GM12872 (cell line): ENCODE data around the gene CRTC3.

Experiments used
- CTCF ChIP-seq: IDR thresholded peaks from 3 replicates; pipeline ENCODE4 v1.5.1; 2011; ENCODE audit warnings: low read depth, mild to moderate bottlenecking, low read length, moderate library complexity; ENCODE audit not compliant: insufficient read depth

Gene CRTC3

GRCh38 chr15:90648137-90649070, 118.7 kb downstream of the CRTC3 start:
- TF ChIP-seq CTCF = peak; percentile 82

DNA sequence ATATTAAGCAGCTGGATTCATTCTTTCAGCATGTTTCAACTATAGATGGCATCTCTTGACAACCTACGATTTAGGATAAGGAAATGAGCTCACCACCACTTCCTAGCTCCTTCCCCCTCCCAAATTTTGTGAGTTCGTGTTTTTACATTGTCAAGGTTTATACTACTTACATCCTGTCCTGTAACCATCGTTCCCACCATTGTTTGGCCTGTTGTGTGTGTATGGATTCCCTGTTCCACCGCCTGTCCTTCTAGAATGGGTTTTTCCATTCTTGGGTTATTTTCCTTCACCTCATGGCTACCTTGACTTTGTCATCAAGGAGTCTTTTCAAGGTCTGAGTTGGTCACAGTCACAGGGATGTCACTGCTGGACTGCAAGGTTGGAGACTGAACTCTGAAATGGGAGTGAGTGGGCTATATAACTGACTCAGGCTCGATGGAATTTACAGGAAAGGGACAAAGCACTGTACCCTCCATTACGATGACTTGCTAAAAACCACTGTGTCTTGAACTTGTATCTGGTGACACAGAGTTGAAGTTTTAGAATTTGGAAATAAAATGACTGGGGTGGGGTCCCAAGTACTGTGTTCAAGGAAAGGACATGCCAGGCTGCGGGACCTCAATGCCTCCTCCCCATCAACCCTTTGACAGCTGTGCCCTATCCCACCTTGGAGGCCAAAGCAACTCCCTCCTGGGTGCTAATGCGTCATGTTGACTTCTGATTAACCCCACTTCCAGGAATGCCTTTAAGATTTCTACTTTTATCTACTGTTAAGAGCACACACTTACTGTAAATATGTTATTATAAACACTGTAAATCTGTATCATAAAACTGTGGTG, 120.6 kb downstream of the CRTC3 start:
- TF ChIP-seq CTCF = no peak

GRCh38 chr15:90650956-90651689, 121.4 kb downstream of the CRTC3 start:
- TF ChIP-seq CTCF = no peak

DNA sequence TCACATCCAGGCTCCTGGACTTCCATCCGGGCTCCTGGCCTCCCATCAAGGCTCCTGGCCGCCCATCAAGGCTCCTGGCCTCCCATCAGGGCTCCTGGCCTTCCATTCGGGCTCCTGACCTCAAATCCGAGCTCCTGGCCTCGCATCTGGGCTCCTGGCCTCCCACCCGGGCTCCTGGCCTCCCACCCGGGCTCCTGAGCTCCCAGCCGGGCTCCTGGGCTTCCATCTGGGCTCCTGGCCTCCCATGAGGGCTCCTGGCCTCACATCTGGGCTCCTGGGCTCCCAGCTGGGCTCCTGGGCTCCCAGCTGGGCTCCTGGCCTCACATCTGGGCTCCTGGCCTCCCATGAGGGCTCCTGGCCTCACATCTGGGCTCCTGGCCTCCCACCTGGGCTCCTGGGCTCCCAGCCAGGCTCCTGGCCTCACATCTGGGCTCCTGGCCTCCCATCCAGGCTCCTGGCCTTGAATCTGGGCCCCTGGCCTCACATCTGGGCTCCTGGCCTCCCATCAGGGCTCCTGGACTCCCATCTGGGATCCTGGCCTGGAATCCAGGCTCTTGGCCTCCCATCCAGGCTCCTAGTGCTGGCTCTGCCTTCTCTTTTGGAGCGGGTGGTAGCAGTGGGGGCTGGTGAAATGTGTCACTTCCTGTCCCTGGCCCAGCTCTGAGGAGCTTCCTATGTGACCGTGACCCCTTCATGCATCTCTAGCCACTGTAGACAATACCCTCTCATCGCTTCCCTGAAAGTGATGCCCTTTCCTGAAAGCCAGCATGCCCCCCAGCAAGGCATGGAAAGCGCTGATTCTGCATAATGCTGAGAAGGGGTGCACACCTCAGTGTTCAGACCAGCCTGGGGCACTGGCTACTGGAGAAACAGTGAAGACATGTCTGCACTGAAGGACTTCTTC, 124.8 kb downstream of the CRTC3 start:
- TF ChIP-seq CTCF = no peak

DNA sequence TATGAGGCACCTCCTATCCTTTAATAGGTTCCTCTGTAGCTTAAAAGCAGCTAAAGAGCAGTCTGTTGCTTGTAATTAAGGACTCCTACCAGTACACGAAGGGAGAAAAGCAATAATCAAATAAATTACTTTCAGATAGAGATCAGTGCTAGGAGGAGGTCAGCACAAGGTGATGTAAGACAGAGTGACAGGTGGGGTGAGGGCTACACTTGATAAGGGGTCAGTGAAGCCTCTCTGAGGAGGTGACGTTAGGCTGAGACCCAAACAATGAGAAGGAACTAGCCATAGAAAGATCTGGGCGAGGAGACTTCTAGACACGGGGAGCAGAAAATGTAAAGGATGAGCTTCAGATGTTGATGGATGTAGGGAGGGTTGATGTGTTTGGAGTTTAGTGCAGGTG, 129.8 kb downstream of the CRTC3 start:
- TF ChIP-seq CTCF = no peak

DNA sequence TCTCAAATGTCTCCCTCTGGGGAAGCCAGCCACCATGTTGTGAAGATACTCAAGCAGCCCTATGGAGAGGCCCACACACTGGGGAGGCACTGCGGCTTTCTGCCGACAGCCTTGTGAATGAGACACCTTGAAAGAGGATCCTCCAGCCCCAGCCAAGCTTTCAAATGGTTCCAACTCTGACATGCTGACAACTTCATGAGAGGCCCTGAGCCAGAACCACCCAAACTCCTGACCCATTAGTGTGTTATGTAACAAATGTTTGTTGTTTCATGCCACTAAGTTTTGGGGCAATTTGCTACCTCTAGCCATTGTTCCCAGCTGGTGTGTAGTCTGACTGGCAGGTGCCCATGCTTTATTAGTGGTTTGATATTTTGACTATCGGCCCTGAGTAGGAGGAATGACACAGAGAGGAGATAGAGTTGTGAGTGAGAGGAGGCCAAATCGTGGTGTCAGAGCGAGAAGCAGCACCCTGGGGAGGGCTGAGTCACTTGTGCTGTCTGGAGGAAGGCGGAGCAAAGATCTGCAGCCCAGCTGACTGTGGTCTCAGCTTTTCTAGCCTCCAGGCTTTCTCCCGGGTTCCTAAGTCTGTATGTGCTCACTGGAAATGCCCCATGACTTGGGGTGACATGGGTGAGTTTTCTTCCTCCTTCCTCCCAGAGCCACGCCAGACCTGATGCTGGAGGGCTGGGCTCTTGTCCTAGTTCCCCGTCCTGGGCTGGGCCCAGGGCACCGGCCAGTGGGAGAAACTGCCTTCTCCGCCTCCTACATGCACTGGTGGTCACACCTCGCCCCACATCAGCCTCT, 130.7 kb downstream of the CRTC3 start:
- TF ChIP-seq CTCF = no peak
